ENCODE data around the gene GUCY2F. TPM values are rescaled to one million over a fixed set of nuclear protein-coding genes. Genes with fewer than 3 reads are reported as not detected.

Gene GUCY2F
- total RNA-seq, 6 experiments from 2014 or later = not detected

- no peaks in the 10 kb centered on the region for H3K9me3 ChIP-seq
- intact Hi-C loops (cut with DNase I) = no loop called here
- TF ChIP-seq POLR2A (IDR thresholded peaks at IDR 0.05) = no peak
- TF ChIP-seq, protein P1, sequence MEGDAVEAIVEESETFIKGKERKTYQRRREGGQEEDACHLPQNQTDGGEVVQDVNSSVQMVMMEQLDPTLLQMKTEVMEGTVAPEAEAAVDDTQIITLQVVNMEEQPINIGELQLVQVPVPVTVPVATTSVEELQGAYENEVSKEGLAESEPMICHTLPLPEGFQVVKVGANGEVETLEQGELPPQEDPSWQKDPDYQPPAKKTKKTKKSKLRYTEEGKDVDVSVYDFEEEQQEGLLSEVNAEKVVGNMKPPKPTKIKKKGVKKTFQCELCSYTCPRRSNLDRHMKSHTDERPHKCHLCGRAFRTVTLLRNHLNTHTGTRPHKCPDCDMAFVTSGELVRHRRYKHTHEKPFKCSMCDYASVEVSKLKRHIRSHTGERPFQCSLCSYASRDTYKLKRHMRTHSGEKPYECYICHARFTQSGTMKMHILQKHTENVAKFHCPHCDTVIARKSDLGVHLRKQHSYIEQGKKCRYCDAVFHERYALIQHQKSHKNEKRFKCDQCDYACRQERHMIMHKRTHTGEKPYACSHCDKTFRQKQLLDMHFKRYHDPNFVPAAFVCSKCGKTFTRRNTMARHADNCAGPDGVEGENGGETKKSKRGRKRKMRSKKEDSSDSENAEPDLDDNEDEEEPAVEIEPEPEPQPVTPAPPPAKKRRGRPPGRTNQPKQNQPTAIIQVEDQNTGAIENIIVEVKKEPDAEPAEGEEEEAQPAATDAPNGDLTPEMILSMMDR (IDR thresholded peaks at IDR 0.05) = no peak
- DNase-seq = no peak
- H3K36me3 ChIP-seq = no peaks in the 10 kb centered on the region
- no peak overlapping the region for H3K27ac ChIP-seq
- ATAC-seq = no peak
- WGBS (ENCODE audit: insufficient coverage, low coverage, low lambda C conversion rate, missing lambda C conversion rate) = 41% methylated on average over 1 of the region's 1 CpG
- H3K4me1 ChIP-seq = no peaks in the 10 kb centered on the region
- peaks cover 0 to 11% of the 10 kb centered on the region in 2 donors for H3K27me3 ChIP-seq
- no peak overlapping the region for H3K4me3 ChIP-seq
Measured at GRCh38 chrX:109484886-109485285, 3.0 kb upstream of the GUCY2F start.

DNA sequence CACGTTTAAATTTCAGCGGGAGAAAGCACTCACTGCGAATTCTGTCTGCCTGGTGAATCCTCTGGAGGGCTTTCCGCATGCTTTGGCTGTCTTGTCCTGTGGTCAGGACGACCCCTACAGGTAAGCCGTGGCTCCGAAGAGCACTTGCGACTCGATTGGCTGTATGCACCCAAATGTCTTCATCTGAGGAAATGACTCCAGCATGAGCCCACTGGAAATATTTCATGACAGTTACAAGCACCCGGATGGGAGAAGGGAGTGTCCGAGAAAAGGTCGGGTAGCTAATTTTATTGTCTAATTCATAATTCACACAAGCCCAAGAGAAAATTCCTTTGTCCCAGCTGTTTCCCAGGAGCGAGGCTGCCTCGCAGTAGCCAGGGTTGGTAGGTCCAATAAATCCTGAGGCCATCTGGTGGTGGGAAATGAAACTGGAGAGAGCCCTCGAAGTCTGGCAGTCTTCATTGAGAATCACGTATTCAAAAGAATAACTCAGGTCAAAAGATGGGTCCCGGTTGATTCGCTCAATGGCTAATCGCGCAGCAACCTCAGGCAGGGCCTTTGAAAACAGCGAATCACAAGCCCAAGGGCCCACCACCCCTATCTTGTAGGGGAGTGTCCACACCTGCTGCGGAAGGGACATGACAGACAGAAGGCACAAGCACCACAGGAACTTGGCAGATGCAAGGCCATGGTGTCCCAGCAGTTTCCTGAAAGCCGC lies 6.6 kb downstream of the GUCY2F start:
- Histone ChIP-seq H3K4me1 (no peaks in the 10 kb centered on the region), H3K36me3 (no peaks in the 10 kb centered on the region), H3K27ac (no peak overlapping the region), H3K9me3 (no peaks in the 10 kb centered on the region), H3K27me3 (peaks cover 0 to 13% of the 10 kb centered on the region in 2 donors), H3K4me3 (no peak overlapping the region)
- DNase-seq (peak in 2 of 3 donors; percentile 25 to 31), ATAC-seq (peak; percentile 71 to 93 (median 86))
- intact Hi-C loops (cut with DNase I) = no loop called here
- WGBS (ENCODE audit: insufficient coverage, low coverage, low lambda C conversion rate, missing lambda C conversion rate) = 6% methylated on average over 19 of the region's 23 CpGs
- TF ChIP-seq, protein P1 (IDR thresholded peaks at IDR 0.05) = peak; percentile 46 to 59 (median 56)
- TF ChIP-seq POLR2A (IDR thresholded peaks at IDR 0.05) = no peak

DNA sequence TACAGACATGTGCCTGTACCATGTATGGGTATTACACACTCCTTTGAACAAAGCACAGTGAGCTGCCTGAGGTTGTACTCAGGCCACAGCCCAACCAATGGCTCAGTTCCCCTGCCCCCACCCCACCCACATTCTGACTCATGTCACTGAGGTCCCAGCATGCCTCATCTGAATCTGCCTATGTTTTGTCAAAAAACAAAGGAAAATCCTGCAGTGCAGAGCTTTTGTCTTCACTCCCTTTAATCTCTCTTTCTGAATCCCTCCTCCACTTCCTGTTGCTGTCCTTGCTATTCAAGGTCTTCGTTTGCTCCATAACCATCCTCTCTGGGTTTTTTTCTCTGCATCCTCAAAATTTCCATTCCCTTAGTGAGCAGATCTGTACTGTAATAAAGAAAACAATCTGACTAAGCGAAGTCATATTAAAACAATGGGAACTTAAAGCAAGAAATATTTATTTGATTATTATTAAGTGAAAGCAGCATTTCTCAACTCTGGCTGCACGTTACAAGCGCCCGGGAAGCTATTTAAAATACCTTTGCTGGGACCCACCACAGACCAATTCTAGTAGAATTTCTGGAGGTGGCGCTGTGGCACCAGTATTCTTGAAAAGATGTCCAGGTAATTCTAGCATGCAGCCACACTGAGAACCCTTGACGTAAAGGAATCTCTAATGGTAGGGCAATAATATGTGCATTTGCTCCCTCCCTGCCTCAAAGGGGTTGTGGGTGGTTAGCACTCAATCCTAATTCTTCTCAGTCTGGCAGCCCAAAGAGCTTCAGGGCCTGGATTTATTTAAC lies 8.7 kb downstream of the GUCY2F start:
- ATAC-seq = no peak
- intact Hi-C loops (cut with DNase I) = no loop called here
- Histone ChIP-seq H3K9me3 (no peaks in the 10 kb centered on the region), H3K36me3 (no peaks in the 10 kb centered on the region), H3K4me3 (no peak overlapping the region), H3K27me3 (peaks cover 0 to 13% of the 10 kb centered on the region in 2 donors), H3K4me1 (no peaks in the 10 kb centered on the region), H3K27ac (no peak overlapping the region)
- WGBS (ENCODE audit: insufficient coverage, low coverage, low lambda C conversion rate, missing lambda C conversion rate) = 42% methylated on average over 7 of the region's 7 CpGs
- no peak for DNase-seq
- TF ChIP-seq POLR2A (IDR thresholded peaks at IDR 0.05) = no peak
- TF ChIP-seq, protein P1 (IDR thresholded peaks at IDR 0.05) = no peak

- no peak for DNase-seq
- TF ChIP-seq, protein P1 (IDR thresholded peaks at IDR 0.05) = no peak
- TF ChIP-seq POLR2A (IDR thresholded peaks at IDR 0.05) = no peak
- intact Hi-C loops (cut with DNase I) = no loop called here
- H3K36me3 ChIP-seq = no peaks in the 10 kb centered on the region
- no peaks in the 10 kb centered on the region for H3K27me3 ChIP-seq
- H3K4me1 ChIP-seq = no peaks in the 10 kb centered on the region
- H3K27ac ChIP-seq = no peak overlapping the region
- ATAC-seq = no peak
- H3K9me3 ChIP-seq = no peaks in the 10 kb centered on the region
- no peak overlapping the region for H3K4me3 ChIP-seq
Measured at GRCh38 chrX:109464231-109464630, 17.7 kb downstream of the GUCY2F start.
